Nephron (organoid): ENCODE data around the gene CHL1.

ENCODE experiments used
- H3K27ac Mint-ChIP-seq, 3 experiments: 2 replicates each; pipeline ENCODE4 v1.8.0; 2020; ENCODE audit warnings: mixed read lengths in 3 of 3, mild to moderate bottlenecking in 2 of 3, moderate library complexity in 1 of 3
- H3K27me3 Mint-ChIP-seq: 2 replicates; pipeline ENCODE4 v1.8.0; 2021; ENCODE audit warnings: low read depth, mild to moderate bottlenecking, moderate library complexity, mixed read lengths
- H3K36me3 Mint-ChIP-seq: 2 replicates; pipeline ENCODE4 v1.8.0; 2020; ENCODE audit warnings: low read depth, mixed read lengths
- H3K4me1 Mint-ChIP-seq: 2 replicates; pipeline ENCODE4 v1.8.0; 2020; ENCODE audit warnings: mixed read lengths
- H3K4me3 Mint-ChIP-seq, 3 experiments: 2 replicates each; pipeline ENCODE4 v1.8.0; 2020; ENCODE audit warnings: mild to moderate bottlenecking in 3 of 3, mixed read lengths in 3 of 3, moderate library complexity in 2 of 3
- H3K9me3 Mint-ChIP-seq: 2 replicates; pipeline ENCODE4 v1.8.0; 2020; ENCODE audit warnings: mixed read lengths
- CTCF ChIP-seq, 3 experiments: fragments of 200-600 bp; sonication (generic); IDR thresholded peaks; one replicate each; pipeline ENCODE4 v1.5.0; 2021; ENCODE audit warnings: antibody characterized with exemption in 3 of 3; ENCODE audit not compliant: unreplicated experiment in 3 of 3

The CHL1 gene

GRCh38 chr3:197149-197827 lies 725 bp downstream of the CHL1 start:
- TF ChIP-seq CTCF (IDR thresholded peaks at IDR 0.05; ENCODE audit: unreplicated experiment in 3 of 3): no peak
- Mint-ChIP-seq H3K27me3 (peaks cover 85% of the 10 kb centered on the region), H3K27ac (no peak overlapping the region), H3K9me3 (no peaks in the 10 kb centered on the region), H3K4me3 (peak overlapping the region; percentile 83 to 87 (median 84)), H3K36me3 (no peaks in the 10 kb centered on the region), H3K4me1 (peaks cover 22% of the 10 kb centered on the region)

GRCh38 chr3:197828-198491 lies 1.4 kb downstream of the CHL1 start:
- Mint-ChIP-seq H3K27ac (no peak overlapping the region), H3K4me3 (peak overlapping the region; percentile 83 to 87 (median 84)), H3K27me3 (peaks cover 83% of the 10 kb centered on the region), H3K36me3 (no peaks in the 10 kb centered on the region), H3K9me3 (no peaks in the 10 kb centered on the region), H3K4me1 (peaks cover 22% of the 10 kb centered on the region)
- no peak for TF ChIP-seq CTCF (IDR thresholded peaks at IDR 0.05; ENCODE audit: unreplicated experiment in 3 of 3)

GRCh38 chr3:199835-200234 lies 3.3 kb downstream of the CHL1 start:
- TF ChIP-seq CTCF (IDR thresholded peaks at IDR 0.05; ENCODE audit: unreplicated experiment in 3 of 3): no peak
- H3K4me1 Mint-ChIP-seq: peaks cover 8% of the 10 kb centered on the region
- no peak overlapping the region for H3K27ac Mint-ChIP-seq
- no peaks in the 10 kb centered on the region for H3K9me3 Mint-ChIP-seq
- peaks cover 79% of the 10 kb centered on the region for H3K27me3 Mint-ChIP-seq
- H3K4me3 Mint-ChIP-seq: no peak overlapping the region
- H3K36me3 Mint-ChIP-seq: no peaks in the 10 kb centered on the region

- no peaks in the 10 kb centered on the region for H3K9me3 Mint-ChIP-seq
- H3K27me3 Mint-ChIP-seq: peaks cover 73% of the 10 kb centered on the region
These were observed 4.3 kb downstream of the CHL1 start for GRCh38 chr3:200758-201325.

GRCh38 chr3:204102-204501 lies 7.5 kb downstream of the CHL1 start:
- no peak overlapping the region for H3K27ac Mint-ChIP-seq
- H3K9me3 Mint-ChIP-seq: no peaks in the 10 kb centered on the region
- peaks cover 48% of the 10 kb centered on the region for H3K27me3 Mint-ChIP-seq
- no peaks in the 10 kb centered on the region for H3K36me3 Mint-ChIP-seq
- no peak for TF ChIP-seq CTCF (IDR thresholded peaks at IDR 0.05; ENCODE audit: unreplicated experiment in 3 of 3)
- H3K4me3 Mint-ChIP-seq: no peak overlapping the region
- H3K4me1 Mint-ChIP-seq: no peaks in the 10 kb centered on the region

More at GRCh38 chr3:200758-201325, 4.3 kb downstream of the CHL1 start:
- no peaks in the 10 kb centered on the region for H3K36me3 Mint-ChIP-seq
- H3K27ac Mint-ChIP-seq: no peak overlapping the region
- H3K4me1 Mint-ChIP-seq: peaks cover 6% of the 10 kb centered on the region
- TF ChIP-seq CTCF (IDR thresholded peaks at IDR 0.05; ENCODE audit: unreplicated experiment in 3 of 3): no peak
- no peak overlapping the region for H3K4me3 Mint-ChIP-seq
